OCI-M2 (cell line): Measurements from ENCODE around the gene JAZF1.

ENCODE experiments used
- DNase-seq: peaks from one replicate; lab custom pipeline; 2025; ENCODE audit not compliant: unreplicated experiment; lab: John Stamatoyannopoulos, UW

JAZF1 gene

DNA sequence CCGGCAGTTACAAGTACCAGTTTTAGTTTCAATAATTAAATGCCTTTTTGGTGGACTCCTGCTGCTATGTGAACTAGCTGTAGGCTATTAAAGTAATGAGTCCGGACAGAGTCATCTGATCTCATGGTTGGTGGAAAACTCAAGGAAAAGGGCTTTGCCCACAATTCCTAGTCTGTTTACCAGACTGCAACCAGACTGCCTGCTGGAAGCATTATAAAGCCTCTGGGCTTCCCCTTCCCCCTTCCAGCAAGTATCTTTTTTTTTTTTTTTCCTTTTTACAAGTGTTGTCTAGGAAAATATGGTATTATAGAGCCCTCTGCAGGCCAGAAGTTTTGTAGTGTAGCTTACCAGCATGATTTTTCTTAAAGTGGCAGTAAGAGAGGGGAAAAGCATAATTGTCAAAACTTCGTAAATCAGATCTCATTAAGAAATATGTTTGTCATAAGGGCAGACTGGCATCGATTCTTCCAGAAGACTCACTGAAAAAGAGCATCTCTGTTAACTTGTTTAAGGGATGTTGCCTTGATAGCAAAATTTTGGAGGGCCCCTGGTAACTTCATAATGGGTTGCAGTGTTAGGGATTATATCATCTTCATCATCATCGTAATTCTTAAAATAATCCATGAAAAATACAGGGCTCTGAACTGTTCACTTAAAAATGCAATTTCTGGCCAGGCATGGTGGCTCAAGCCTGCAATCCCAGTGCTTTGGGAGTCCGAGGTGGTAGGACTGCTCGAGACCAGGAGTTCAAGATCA, 259.3 kb downstream of the JAZF1 start:
- DNase-seq = peak; percentile 1

- no peak for DNase-seq
These were observed 260.2 kb downstream of the JAZF1 start for GRCh38 chr7:27920281-27920946.

- no peak for DNase-seq
These were observed 262.1 kb downstream of the JAZF1 start for GRCh38 chr7:27918503-27918902.

DNA sequence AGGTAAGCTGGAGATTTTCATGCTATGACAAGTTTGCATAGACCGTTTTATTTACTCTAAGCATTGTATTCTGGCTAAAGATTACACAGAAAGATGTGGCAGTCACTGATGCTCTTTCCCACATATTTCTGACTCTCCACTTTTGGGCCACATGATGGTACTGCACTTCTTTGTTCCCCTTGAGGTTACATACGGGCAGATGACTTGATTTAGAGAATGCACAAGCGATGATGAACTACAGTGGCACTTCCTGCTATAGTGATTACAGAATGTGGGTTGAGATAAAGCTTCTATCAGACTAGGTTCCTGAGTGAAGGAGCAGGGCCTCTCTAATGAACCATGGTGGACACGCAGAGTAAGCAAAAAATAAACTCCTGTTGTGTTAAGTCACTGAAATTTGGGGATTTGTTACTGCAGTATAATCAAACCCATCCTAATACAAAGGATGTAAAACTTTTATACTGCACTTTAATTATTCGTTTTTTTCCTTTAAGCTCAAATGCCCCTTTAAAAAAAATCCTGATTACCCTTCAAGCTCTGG, 262.8 kb downstream of the JAZF1 start:
- DNase-seq = no peak

DNA sequence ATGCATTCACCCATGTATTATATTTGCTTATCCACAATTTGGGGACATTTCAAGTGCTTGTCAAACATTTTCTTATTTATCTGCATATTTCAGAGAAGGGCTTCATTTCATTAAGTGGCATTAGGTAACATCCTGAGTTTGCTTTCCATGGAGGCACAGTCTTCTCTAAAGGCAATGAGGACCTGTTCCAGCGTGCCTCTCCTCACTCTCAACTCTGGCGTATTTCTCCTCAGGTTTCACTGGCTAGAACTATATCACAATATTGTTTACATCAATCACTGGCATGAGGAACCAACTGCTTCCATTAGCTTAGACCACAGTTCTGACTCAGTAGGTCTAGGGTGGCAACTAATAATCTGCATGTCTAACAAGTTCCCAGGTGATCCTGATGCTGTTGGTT, 263.5 kb downstream of the JAZF1 start:
- no peak for DNase-seq

DNA sequence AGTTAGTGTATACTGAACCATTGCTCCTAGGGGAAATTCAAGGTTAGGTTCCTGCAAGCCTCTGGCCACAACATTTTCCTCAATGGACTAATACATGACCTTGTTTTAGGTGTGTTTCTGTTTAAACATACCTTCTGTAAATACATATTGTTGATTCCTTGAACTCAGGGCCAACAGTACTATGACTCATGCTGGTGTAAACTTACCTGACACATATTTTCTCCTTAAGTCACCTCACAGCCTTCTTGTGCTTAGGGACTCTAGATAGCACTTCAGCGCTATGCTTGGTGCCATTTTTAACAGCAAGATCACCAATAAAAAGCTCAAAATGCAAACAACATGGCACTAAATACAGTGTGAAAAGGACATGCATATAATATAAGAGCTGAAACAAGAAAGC, 264.2 kb downstream of the JAZF1 start:
- no peak for DNase-seq

DNA sequence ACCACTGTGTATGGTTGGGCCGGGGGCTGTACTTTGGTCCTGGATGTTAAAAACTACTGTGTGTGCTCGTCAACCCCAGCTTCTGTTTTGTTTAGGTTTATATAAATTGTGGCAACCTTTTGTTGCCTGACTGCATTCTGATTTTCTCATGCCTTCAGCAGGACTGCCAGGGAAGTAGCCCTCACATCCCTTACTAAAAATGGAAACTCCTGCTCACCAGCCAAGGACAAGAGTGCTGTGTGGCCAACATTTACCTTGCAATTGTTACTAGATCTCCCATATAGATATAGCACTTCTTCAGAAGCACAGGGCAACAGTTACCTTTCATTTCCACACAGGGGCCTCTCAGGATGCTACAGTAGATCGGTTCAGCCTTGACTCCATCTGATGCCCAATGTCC, 266.2 kb downstream of the JAZF1 start:
- DNase-seq = no peak

DNA sequence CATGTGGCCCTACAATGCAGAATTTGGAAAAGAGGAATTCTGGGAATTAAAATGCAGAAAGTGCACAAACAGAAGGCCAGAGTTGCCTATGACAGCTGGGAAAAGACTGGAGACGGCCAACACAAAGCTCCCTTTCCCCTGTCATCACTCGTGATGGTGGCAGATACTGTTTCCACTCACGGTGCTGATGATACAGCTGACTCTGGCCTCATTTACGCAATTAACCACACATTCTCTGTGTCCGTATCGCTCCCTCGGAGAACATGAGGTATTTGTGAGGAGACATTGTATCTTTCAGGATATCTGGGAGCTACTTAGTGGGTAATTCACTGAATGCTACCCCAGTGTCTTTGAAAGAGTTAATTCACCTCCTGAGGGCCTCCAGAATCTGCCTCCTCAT, 267.8 kb downstream of the JAZF1 start:
- DNase-seq = no peak

- DNase-seq = no peak
These were observed 268.7 kb downstream of the JAZF1 start for GRCh38 chr7:27911920-27912319.

DNA sequence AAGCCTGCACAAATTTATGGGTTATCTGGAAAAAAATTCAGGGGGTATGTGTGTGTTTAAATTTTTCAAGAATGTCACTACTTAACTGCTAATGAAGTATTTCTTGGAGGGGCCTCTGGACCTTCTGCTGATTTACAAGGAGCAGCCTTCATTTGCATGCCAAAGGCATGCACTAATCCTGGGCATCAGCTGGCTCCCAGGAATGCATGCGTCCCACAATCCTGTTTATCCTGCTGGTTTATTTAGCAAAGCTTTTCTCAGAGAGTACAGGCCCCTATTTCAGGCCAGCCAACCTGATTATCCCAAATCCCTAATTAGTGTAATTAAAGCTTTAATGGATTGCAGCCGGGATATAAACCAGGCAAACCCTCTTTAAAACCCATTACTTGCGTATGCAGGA, 270.3 kb downstream of the JAZF1 start:
- DNase-seq = no peak

DNA sequence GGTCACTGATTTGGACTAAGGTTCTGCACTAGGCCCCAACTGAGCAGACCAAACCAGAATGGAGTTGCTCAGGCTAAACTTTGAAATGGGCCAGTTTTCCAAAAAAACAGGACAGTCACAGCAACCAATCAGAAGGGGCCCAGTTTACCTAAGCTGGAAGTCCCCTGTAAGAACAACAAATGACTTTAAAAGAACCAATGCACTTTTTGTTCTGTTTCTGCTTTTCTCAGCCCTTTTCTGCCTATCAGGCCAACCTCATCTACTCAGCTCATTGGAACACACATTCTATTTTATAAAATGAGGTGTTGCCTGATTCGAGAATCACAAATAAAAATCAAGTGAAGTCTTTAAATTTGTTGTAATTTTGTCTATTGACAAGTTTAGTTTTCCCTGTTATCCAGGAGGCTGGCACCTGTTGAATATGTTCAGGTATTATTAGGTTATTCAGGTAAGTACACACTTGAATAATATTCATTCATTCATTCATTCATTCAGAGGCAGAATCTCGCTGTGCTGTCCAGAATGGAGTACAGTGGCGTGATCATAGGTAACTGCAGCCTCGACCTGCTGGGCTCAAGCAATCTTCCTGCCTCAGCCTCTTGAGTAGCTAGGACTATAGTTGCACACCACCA, 271.9 kb downstream of the JAZF1 start:
- no peak for DNase-seq

DNA sequence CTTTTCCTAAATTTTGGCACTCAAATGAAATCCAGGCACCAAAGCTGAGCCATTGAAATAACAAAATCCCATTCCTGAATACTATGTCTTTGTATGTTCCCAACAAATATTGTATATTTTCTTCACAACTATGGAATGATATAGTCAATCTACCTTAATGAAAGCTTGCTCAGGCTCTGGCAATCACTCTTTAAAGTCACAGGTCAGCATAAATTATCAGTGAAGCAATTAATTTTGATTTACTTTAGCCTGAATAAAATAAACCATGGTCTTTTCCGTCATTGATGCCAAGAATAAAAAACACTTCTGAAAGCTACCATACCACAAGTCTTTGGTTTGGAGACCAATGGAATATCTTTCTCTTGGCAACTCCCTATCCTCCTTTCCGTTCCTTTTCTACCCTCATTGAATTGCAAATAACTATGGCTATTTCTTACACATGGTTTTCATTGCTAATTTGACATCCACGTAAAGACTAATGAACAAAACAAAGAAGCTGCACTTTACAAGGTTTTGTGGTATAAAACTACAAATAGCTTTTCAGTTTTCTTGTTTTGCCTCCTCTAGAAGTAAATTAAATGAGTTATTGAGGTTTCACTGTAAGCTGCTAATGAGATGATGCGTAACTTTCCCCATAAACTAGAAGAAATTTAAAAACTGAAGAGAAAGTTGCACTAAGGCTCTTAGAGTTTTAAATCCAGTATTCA, 274.1 kb downstream of the JAZF1 start:
- no peak for DNase-seq

DNA sequence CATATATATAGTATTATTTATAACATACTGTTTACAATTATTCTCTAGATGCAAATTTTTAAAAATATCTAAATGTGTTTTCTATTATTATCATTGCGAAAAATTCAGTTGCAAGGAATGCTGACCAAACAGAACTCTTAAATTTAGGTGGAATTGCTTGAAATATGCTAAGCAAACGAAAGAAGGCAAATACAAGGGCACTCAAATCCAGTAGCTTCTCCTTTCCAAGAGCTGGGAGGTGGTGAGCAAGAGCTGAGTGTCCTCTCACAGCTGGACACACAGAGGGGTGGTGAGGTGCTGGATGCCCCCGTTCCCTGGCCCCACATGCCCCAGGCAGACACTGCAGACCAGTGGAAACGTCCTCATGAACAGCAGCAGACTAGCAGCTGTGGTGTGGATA, 274.6 kb downstream of the JAZF1 start:
- no peak for DNase-seq

DNA sequence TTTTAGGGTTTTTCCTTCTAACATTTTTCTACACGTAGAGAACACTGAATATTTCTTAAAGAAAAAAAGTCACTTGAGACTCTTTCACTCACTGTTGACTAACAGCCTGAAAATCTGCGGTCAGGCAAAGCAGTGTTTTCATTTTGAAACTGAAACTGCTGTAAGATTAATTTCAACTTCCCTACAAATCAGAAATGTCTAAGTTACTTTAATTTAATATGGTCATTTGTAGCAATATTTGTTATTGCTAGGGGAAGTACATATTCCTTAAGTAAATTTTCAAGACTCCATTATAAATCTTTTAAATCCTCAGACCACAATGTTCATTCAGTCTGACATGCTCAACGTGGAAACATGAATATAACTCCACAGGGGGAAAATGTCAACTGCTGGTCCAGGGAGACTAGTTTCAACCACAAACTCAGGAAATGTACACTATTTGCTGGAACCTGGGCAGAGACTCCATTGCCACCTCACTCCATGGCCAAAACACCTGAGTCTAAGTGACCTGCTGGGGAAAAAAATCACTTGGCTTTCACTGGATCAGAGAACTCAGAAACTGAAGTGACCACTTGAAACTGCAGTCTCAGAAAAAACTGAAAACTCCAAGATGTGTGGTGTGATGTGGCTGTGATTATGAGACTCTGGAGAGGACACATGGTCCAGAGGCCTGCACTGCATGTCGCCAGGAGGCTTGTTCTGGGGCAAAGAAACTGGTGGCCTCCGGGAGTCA, 279.4 kb downstream of the JAZF1 start:
- no peak for DNase-seq

DNA sequence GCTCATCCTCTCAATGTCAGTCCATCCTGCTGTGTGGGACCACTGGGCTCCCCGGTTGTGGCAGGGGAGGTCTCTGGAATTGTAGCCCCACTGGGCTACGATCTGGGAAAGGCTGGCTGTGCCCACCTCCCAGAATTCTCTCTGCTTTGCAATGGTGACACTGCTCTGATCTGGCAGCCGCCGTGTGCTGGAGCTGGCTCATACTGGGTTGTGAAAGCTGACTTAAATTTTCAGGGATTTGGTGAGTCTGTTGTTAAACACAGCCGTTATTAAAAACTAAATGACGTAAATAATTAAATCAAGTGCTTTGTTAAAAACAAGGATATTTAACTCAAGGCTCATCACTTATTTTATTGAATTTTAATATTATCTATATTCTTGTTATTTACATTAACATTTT, 280.6 kb downstream of the JAZF1 start:
- no peak for DNase-seq

GRCh38 chr7:27899601-27900000, 281.0 kb downstream of the JAZF1 start:
- no peak for DNase-seq

DNA sequence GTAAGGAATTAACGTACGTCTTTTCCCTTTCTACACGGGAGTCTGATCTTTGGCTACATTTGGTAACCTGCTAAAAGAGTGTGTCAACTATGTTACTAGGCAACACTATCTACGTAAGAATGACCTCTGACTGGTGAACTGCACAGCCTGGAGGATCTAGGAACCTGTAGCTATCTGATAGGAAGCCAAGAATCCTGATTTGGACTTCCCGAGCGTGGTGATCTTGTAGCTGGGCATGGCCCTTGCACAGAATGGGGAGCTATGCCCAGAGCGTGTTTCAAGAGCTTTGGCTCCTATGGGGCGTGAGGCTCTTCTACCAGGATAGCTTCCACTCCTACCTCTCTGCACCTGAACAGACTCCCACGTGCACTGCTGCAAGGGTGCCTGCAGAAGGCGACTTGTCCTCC, 283.2 kb downstream of the JAZF1 start:
- DNase-seq = no peak

DNA sequence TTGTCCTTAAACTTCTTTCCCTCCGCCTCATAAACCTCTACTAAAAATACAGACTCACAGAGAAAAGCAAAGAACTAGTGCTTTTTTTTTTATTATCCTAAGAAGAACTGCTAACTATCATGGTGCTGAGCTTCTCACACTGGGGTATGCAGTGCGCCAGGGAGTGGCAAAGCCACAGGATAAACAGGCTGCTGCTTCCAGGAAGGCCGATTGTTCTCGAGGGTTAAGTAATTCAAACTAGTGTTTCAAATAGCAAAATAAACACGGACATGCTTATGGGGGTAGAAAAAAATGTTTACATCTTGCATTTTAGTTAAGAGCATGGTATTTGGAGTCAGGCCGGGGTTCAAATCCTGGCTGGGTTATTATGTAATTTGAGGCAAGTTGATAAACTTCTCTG, 283.6 kb downstream of the JAZF1 start:
- DNase-seq = no peak

DNA sequence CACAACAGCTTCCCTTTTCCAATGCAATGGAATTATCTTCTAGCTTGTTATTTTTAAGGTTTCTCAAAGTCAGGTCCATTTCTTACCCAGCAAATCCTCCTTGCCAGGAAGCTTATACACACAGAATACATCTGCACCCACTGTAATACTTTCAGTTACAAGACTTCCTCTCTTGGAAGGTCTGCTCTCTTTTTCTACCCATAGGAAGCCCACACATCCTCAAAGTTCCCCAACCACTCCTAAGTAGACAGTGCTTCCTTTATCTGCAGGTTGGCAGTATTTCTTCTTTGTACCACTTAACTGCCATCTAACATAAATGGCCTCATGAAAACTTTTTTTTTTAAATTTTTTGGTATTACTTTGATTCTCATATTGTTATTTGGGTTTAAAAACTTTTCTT, 285.0 kb downstream of the JAZF1 start:
- DNase-seq = no peak

DNA sequence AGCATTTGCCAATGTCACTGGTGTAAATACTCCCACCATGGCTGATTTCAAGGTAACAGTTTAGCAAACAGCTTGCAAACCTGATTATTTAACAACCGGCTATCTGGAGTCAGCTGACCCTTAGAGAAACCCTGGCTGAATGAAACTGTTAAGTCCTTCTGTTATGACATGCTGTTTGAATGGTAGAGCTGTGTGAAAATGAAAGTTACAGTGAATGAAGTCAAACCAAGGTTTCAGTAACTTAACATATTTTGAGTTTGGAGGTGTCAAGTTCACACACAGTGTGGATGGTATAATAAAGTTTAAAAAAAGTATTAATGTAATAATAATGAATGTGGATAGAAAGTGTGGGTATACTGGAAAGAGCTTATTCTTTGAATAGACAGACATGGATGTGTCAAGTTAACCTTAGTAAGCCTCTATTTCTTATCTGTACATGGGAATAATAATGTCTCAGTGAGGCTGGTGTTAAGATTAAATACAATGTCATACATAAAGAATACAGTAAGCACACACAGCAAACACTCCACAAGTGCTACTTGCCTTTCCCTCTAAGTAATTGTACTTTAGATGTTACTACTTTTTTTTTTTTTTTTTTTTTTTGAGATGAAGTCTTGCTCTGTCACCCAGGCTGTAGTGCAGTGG, 290.3 kb downstream of the JAZF1 start:
- DNase-seq = no peak
